HuH-7 (cell line): ENCODE results near the gene PRIM2.
"Not testable (repeated sequence)": the region's sequence is repeated elsewhere in the genome, so short reads cannot be mapped to it uniquely, and the experiment has no call there.

Source experiments
- DNase-seq: peaks from one replicate; pipeline ENCODE4 v3.0.0; 2011; ENCODE audit warnings: low spot score

The PRIM2 gene

DNA sequence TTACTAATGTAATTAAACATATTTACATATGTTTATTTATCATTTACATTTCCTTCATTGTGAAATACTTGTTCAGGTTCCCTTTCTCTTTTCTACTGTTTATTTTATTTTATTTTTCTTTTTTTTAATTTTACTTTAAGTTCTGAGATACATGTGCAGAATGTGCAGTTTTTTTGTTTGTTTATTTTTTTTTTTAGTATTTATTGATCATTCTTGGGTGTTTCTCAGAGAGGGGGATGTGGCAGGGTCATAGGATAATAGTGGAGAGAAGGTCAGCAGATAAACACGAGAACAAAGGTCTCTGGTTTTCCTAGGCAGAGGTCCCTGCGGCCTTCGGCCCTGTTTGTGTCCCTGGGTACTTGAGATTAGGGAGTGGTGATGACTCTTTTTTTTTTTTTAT, 8.7 kb upstream of the PRIM2 start:
- not testable (repeated sequence) for DNase-seq

DNA sequence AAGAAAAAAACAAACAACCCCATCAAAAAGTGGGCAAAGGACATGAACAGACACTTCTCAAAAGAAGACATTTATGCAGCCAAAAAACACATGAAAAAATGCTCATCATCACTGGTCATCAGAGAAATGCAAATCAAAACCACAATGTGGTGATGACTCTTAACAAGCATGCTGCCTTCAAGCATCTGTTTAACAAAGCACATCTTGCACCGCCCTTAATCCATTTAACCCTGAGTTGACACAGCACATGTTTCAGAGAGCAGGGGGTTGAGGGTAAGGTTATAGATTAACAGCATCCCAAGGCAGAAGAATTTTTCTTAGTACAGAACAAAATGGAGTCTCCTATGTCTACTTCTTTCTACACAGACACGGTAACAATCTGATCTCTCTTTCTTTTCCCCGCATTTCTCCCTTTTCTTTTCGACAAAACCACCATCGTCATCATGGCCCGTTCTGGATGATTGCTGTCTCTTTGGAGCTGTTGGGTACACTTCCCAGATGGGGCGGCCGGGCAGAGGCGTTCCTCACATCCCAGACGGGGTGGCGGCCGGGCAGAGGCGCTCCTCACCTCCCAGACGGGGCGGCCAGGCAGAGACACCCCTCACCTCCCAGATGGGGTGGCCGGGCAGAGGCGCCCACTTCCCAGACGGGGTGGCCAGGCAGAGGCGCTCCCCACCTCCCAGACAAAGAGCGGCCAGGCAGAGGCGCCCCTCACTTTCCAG, 7.2 kb upstream of the PRIM2 start:
- DNase-seq, result not testable (repeated sequence)

DNA sequence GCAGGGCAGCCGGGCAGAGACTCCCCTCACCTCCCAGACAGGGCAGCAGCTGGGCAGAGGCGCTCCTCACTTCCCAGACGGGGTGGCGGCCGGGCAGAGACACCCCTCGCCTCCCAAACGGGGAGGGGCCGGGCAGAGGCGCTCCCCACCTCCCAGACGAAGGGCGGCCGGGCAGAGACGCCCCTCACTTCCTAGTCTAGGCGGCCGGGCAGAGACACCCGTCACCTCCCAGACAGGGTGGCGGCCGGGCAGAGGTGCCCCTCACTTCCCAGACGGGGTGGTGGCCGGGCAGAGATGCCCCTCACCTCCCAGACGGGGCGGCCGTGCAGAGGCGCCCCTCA, 6.6 kb upstream of the PRIM2 start:
- DNase-seq, result no peak

DNA sequence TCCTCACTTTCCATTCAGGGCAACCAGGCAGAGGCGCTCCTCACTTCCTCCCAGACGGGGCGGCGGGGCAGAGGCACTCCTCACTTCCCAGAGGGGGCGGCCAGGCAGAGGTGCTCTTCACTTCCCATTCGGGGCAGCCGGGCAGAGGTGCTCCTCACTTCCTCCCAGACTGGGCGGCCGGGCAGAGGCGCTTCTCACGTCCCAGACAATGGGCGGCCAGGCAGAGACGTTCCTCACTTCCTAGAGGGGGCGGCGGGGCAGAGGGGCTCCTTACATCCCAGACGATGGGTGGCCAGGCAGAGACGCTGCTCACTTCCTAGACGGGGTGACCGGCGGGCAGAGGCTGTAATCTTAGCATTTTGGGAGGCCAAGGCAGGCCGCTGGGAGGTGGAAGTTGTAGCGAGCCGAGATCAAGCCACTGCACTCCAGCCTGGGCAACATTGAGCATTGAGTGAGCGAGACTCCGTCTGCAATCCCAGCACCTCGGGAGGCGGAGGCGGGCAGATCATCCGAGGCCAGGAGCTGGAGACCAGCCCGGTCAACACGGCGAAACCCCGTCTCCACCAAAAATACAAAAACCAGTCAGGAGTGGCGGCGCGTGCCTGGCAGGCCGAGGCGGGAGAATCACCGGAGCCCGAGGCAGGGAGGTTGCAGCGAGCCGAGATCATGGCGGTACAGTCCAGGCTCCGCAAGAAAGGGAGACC, 6.0 kb upstream of the PRIM2 start:
- DNase-seq, result not testable (repeated sequence)

DNA sequence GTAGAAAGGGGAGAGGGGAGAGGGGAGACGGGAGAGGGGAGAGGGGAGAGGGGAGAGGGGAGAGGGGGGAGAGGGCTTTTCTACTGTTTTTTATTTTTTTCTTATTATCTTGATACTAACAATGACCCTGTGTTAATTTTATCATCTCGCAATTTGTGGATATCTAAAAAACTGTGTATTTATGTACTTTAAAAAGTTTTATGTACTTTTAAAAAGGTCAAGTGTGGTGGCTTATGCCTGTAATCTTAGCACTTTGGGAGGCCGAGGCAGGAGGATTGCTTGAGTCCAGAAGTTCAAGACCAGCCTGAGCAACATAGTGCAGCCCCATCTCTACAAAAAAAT, 5.5 kb upstream of the PRIM2 start:
- no peak for DNase-seq

DNA sequence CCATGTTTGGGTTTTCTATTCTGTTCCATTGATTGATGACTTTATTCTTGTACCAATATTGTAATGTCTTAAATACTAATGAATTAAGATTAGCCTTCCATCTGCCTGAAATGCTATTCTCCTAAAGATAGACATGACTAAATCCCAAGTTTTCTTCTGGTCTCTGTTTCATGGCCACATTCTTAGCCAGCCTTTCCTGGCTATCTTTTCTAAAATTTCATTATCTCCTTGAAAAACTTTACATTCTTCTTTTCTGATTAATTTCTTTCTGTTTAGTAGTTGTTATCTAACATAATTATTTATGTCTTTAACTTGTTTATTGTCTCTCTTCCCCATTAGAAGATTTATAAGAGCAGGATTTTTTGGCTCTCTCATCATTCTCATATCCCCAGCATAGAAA, 4.4 kb upstream of the PRIM2 start:
- no peak for DNase-seq

DNA sequence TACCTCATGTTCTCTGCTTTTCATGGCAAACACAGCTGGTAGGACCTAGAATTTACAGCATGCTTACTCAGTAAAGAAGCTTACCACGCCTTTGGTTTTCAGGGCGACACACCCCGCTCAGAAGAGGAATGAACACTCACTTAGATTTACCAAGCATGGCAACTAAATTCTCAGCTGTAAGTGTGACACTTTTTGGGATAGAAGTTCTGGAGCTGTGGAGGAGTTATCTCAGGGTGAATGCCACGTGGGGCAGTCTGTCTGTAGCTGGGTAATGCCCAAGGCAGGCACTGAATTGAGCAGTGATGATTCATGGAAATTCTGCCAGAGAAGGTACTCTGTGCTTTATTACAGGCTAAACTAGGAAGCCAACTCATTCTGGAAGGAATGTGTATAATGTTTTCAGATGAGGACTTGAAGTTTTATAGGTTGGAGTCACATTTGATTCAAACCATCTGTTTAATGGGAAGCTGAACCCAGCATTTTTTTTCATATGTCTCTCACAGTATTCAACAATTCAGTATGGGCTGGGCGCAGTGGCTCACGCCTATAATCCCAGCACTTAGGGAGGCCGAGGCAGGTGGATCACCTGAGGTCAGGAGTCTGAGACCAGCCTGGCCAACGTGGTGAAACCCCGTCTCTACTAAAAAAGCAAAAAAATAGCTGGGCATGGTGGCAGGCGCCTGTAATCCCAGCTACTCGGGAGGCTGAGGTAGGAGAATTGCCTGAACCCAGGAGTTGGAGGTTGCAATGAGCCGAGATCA, 3.5 kb upstream of the PRIM2 start:
- DNase-seq, result no peak

DNA sequence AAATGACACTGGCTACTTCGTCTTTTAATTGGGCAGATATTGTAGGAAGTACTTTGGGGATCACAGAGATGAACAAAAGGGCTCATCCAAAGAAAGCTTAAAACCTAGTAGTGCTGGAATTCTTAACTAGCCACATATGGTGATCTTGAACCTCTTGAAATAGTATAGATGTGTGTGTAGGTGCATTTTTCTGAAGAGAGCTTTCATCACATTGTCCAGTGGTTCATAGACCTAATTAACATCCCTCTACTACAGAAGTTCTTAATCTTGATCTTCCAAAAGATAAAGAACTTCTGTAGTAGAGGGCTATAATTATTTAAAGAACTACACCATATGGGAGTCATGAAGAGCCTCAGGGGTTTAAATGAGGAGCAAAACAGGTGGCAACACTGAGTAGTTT, 2.3 kb upstream of the PRIM2 start:
- DNase-seq, result no peak

DNA sequence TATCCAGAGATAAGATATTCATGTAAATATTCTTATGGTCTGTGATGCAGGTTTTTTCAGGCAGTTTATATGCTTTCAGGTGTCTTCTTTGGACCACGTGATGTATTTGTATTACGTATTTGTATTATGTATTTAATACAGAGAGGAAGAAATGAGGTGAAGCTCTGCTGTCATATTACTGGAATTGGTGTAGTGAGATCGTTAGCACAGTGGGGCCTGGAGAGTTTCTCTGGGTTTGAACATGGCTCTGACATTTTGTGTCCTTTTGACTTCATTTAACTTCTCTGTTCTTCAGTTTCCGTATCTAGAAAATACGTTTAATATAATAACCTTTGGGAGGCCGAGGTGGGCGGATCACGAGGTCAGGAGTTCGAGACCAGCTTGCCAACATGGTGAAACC, 1.6 kb upstream of the PRIM2 start:
- DNase-seq, result no peak

DNA sequence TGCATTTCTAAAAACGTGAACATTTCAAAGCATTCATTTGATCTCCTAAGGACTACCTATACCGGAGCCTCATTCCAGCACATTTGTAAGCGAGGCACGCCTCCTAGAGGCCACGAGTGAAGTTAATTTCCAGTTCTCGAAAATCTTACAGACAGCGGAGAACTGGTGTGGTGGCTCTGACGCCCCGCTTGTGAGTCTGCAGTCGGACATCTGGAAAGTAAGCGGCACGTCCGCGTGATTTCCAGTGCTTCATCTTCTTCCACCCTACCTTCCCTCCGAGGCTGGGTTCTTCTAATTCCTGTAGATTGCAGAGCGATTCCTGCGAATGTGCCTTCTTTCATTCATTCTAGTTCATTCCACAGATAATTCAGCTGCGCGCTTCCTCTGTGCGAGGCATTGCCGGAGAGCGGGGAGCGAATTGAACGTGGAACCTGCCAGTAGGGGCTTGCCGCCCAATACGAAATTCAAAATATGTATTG, 810 bp upstream of the PRIM2 start:
- DNase-seq, result peak; percentile 78

DNA sequence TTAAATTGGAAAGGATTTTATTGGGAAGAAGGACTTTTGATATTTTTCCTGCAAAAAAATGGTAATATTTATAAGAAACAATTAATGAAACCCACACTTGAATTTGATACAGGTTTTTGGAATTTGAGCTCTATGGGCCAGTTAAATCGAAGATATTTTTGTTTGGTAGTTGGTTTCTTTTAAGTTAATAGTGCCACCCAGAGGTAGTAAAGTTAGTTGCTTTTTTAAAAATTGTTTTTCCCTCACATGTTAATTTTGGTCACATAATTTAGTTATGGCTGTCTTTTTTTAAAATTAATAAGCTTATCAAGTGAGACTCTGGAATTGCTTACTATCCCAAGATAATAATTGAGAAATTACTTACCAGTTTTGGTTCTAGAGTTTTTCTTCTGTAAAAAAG, 7.1 kb downstream of the PRIM2 start:
- DNase-seq, result no peak

DNA sequence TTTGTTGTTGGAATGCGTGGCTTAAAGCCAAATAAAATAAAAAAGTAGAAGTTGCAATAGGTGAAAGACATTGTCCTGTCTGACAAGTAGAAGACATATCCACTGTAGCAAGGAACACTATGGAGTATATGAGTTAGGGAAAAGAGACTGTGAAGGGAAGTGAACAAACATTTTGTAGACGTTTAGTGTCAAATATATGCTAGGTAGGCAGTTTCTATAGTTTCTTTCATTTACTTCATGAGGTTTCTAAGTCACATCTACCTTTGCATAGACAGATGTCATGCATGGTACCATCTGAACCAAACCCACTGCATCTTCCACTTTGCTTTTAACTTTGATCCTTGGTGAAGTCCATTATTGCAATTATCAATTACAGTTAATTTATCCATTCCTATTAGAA, 9.9 kb downstream of the PRIM2 start:
- DNase-seq, result no peak

DNA sequence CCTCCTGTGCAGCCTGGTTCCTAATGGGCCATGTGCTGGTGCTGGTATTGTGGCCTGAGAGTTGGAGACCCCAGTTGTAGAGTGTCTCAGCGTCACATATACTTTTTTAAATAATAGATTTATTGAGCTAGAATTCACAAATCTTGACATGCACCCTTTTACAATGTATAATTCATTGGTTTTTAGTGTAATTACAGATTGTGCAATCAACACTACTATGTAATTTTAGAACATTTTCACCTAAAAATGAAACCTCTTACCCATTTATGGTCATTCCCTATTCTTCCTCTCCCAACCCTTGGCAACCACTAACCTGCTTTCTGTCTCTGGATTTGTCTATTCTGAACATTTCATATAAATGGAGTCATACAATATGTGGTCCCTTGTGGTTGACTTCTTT, 10.6 kb downstream of the PRIM2 start:
- DNase-seq, result no peak

DNA sequence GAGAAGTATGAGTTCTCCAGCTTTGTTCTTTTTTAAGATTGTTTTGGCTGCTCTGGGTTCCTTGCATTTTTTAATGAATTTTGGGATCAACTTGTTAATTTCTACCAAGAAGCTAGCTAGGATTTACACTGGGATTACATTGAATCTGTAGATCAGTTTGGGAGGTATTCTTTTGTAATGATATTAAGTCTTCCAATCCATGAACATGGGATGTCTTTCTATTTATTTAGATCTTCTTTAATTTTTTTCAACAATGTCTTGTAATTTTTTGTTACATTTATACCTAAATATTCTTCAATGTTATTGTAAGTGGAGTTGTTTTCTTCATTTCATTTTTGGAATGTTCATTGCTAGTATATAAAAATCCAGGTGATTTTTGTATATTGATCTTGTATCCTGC, 12.5 kb downstream of the PRIM2 start:
- DNase-seq, result no peak

DNA sequence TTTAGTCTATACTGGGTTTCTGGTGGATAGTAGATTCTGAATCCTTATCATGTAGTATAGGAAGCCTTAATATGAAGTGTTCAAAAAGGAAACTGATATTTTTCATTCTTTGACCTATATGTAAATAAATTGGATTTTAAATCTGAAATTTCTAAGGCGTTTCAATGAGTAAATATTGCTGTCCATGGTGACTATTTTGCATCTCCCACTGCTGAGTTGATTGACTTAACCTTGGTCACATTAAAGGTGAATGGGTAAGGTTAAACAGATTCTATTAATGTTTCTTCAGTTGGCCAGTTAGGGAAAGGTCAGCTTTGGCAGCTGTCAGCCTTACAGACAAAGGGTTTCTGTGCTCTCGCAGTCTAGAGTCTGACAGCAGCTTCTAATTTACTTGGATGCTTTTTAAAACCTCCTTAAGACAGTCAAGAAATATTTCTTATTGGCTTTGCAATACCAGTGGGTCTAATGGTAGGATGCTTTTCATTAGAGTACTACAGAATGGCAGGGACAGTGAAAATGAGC, 24.8 kb downstream of the PRIM2 start:
- DNase-seq, result no peak

DNA sequence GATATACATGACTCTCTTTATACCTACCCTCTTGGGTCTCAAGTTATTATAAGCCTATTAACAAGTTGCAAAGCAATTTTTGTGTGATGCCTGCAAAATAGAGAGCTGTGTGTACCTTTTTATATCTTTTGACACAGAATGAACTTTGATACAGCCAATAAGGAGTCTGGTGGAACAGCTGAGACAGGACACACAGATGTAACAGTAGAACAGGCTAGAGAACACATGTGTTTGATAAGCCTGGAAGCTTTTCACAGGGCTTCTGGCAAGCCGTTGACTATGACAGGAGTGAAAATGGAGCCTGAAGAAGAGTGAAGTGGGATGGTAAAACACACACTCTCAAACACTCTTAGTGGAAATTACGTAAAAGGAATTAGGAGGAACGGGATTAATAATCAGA, 25.9 kb downstream of the PRIM2 start:
- DNase-seq, result not testable (repeated sequence)

DNA sequence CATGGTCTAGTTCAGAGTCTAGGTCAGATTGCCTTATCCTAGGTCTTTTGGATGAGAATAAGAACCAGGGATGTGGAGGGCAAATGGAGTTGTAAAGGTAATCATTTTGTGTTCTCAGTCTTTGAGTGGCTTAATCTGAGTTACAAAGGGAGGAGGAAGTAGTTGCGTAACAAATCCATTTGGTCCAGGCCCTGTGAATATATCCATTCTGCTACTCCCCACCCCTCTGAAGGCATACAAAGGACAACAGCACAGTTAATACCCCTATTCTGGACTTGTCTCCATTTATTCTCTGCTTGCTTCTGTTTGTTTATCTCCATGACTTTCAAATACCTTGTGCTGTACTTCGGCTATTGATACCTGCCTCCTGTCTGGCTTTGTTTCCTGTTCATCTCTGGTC, 29.3 kb downstream of the PRIM2 start:
- DNase-seq, result not testable (repeated sequence)

DNA sequence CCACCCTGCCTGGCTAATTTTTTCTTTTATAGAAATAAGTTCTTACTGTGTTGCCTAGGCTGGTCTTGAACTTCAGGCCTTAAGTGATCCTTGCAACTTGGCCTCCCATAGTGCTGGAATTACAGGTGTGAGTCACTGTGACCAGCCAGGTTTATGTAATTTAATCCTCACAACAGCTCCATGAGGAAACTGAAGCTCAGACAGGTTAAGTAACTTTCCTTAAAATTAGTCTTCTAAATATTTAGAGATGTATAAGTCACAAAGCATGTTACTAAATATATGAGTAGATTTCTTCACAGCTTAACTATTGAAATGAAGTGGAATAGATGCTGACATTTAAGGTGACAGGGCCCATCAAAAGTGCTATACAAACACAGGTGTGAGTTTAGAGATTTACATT, 30.2 kb downstream of the PRIM2 start:
- not testable (repeated sequence) for DNase-seq

DNA sequence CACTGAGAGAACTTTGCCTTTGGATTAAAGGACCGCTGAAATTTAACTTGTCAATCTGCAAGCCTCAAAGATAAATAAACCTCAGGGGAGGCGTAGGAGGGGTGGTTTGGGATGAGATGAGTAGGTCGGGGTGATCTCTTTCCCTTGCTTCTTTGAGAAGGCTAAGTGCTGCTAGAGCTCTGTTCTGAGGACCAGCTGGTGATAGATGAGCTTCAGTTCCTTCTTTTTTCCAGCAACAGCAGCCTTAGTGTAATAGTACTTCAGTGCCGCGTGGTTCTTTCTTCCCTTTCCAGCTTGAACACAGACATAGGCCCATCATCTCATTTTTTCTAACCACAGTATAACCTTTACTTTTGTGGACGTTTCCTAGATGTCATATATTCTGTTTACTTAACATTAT, 33.0 kb downstream of the PRIM2 start:
- DNase-seq, result not testable (repeated sequence)

DNA sequence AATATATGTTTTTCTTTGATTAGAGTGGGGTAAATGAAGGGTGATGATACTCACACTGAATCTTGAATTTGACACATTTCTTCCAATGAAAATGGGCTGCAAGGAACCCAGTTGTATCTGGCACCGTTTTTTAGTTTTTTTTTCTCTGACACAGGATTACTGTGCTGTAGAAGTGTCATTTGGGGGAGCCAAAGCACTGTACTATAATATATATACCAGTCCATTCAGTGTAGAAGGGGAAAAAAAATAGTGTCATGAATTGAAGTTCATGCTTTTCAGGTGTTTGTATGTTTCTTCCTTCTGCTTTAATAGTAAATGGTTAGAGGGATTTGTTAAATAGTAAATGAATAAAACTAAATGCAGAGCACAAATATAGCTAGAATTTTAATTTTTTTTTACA, 35.2 kb downstream of the PRIM2 start:
- not testable (repeated sequence) for DNase-seq

DNA sequence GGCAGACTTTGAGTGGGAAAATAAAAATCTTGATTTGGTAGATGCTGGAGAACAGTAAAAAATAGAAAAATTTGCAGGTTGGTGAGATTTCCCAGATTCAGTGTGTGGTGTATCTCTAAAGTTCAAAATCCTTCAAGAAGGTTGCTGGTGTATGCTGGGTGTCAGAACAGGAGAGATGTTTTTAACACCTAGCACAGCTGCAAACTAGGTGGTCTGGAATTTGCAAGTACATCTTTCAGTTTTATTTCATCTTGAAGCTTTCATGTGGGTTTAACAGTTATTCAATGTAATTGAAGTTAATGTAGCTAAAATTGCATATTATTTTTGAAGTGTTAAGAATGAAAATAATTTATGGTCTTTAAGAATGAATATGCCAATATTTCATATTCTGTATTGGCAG, 40.9 kb downstream of the PRIM2 start:
- DNase-seq, result not testable (repeated sequence)

DNA sequence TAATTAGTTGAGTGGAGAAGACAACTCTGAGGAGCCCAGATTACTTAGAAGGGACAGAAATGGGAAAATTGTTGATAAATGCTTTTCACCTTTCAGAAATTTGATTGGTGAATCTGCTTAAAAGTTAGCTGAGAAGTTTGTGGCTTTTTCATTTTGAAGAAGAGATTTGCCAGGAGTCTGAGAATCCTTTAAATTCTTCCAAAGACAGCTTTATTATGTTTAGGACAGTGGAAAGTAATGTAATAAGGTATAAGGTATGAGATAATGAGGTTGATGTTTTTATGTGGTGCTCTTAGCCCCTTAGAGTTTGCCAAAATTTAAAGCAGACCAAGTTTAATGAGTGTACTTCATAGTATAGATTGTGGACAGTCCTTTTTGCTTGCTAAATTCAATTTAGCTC, 42.3 kb downstream of the PRIM2 start:
- DNase-seq, result not testable (repeated sequence)

DNA sequence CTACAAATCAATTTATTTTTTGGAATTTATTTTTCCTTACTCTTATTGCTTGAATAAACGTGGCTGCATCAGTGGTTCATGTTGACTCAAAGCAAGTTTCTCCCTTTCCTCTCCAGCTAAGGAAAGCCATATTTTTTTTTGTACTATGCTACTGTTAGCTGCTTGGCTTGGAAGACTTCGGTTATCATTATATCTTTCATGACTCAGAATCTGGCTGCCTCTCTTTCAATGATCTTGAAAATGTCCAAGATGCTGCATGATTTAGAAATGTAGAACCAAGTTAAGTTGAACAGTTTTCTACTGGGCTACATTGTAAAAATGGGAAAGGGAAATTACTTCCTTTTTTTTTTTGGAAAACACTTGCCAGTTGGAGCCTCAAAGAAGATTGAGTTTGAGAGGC, 44.9 kb downstream of the PRIM2 start:
- DNase-seq, result not testable (repeated sequence)
